COLO668 (cell line): ENCODE data around the gene CPVL.

Source experiments
- DNase-seq: peaks from one replicate; lab custom pipeline; 2025; ENCODE audit not compliant: unreplicated experiment; lab: John Stamatoyannopoulos, UW

CPVL gene

DNA sequence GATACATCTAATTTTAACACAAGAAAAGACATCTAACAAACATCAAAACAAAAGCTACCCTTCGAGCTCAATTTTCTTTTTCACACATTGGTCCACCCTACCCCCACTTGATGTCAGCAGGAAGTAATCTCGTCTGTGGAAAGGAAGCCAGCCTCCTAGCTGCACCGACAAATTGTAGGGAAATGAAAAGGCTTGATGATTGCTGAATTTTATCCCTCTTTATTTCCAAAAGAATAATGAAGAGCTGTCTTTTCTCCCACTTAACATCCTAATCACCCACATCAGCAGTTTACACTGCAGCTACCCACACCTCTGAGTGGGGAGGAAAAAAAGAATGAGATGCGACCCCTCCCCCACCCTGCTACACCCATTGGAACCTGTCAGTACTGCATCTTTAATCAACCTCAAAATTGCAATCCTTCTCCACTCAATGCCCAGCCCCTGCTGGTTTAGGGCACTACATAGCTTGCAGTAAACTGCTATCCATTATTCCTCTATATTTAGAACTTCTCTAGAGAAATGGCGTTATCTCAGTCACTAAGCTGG, 10.6 kb upstream of the CPVL start:
- DNase-seq = no peak

- DNase-seq = no peak
Measured at GRCh38 chr7:29154076-29154475, 7.7 kb upstream of the CPVL start.

DNA sequence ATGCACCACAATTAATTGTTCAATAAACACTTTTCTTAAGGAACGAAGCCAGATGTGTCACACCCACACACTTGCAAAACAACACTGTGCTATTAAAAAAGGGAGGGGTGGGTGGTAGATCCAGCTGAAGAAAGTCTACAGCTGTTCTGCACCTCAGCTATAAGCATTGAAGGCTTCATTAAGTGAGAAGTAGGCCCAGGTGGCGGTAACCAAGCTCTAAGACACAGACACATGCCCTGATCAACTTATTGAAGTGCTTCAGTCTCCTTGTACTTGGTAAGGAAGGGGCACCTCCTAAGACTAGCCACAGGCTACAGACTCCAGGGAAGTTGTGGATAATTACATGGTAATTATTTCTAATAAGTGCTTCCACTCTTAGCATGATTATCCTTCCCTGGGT, 4.5 kb upstream of the CPVL start:
- DNase-seq = no peak

DNA sequence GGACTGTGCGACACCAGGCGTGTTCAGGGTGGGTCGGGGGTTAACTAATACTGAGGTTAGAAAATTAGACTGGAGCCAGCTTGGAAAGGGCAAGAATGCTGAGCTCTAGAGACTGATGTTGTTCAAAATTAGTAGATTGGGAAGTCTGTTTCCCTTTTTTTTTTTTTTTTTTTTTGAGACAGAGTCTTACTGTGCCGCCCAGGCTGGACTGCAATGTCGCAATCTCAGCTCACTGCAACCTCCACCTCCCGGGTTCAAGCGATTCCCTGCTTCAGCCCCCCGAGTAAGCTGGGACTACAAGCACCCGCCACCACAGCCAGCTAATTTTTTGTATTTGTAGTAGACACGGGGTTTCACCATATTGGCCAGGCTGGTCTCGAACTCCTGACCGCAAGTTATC, 2.7 kb upstream of the CPVL start:
- no peak for DNase-seq

- no peak for DNase-seq
Measured at GRCh38 chr7:29147821-29148220, 1.5 kb upstream of the CPVL start.

- DNase-seq = no peak
Measured at GRCh38 chr7:29146888-29147609, 712 bp upstream of the CPVL start.

DNA sequence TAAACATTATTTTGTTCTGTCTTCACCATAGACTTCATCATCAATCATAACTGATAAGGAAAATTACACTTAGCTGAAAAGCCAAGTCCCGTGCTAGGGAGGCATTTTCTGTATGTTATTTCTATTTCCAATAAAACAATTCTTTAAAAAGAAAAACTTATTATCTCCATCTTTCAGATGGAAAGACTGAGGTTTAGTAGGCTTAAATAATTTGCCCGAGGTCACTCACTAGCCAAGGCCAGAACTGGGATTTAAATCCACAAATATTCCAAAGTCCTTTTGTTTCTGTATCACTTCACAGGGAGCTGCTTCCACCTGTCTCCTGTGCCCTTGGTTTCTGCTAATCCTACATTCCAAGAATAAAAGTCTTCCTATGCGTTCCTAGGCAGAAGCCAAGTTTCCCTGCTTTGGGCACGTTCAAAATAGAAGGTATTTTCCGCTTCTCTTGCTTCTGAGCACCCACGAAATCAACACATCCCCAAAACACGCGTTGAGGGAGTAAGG, 732 bp downstream of the CPVL start:
- DNase-seq = no peak

- no peak for DNase-seq
Measured at GRCh38 chr7:29143751-29144150, 2.6 kb downstream of the CPVL start.

GRCh38 chr7:29142021-29142727, 4.2 kb downstream of the CPVL start:
- no peak for DNase-seq

DNA sequence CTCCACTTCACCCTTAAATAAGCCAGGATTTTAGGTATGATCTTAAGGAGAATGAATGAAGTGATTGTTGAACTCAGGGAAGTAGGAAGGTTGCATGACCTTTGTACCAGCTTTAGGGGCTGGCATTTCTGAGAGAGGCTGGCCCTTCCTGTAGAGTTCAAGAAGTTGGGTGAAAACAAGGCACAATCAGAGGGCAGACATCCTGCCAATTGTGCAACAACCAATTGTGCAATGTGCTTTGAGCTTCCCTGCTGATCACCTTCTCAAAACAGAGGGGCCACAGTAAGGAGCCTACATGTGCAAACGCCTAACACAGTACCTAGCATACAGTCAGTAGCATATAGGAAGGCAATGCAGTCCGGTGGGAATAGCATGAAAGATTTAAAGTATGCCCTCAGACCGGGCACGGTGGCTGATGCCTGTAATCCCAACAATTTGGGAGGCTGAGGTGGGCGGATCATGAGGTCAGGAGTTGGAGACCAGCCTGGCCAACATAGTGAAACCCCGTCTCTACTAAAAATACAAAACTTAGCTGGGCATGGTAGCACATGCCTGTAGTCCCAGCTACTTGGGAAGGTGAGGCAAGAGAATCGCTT, 5.4 kb downstream of the CPVL start:
- DNase-seq = no peak

GRCh38 chr7:29139796-29140195, 6.5 kb downstream of the CPVL start:
- no peak for DNase-seq

DNA sequence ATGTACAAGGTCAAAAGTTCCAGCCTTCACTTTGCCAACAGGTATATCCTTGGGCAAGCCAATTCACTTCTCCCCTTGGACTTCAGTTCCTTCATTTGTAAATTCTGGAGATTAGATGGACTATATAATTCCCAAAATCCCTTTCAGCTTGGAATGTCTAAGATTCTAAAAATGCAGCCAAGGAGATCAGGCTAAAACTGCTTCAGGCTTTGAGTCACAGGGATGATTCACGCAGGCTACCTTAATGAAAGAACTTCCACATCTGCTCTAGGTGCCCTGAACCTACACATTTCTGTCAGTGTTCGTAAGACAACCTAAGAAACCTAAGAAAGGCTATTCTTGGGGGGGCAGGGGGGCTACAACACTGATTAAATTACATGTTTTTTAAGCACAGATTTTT, 7.1 kb downstream of the CPVL start:
- DNase-seq = no peak

DNA sequence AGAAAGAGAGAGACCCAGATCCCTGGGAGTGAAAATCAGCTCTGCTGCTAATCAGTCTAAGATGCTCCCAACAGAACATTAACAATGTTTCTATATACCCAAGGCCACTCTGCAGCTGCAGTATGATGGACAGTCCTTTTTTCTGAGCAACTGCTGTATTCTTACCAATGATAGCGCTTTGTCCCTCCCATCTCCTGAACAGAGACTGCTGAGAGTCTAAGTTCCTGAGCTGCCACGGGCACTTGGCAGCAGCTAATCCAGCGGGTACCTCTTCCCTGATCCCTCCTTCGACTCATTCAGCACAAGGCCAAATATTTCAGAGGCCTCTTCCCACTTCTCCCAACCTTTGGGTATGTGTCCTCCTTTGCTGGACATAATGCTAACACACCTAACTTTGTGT, 7.7 kb downstream of the CPVL start:
- DNase-seq = no peak

GRCh38 chr7:29135846-29136245, 10.5 kb downstream of the CPVL start:
- no peak for DNase-seq

DNA sequence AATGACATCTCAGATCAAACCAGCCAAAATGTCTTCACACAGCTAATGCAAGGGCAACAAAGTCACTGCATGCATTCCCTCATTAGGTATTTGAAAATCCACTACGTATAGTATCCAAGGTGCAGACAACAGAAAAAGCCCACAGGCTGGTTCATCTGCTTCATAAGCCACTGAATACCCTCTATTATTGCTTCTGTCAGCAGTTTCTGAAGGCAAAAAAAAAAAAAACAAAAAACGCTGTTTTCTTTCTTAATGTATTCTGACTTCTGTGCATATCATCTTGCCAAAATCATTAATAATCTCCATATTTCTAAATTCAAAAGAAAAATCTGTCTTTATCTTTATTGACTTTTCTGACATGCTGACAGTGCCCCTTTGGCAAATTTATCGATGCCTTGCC, 13.4 kb downstream of the CPVL start:
- no peak for DNase-seq

- DNase-seq = no peak
Measured at GRCh38 chr7:29131678-29132077, 14.7 kb downstream of the CPVL start.

- DNase-seq = no peak
Measured at GRCh38 chr7:29130096-29130495, 16.2 kb downstream of the CPVL start.

- DNase-seq = no peak
Measured at GRCh38 chr7:29127527-29127926, 18.8 kb downstream of the CPVL start.

DNA sequence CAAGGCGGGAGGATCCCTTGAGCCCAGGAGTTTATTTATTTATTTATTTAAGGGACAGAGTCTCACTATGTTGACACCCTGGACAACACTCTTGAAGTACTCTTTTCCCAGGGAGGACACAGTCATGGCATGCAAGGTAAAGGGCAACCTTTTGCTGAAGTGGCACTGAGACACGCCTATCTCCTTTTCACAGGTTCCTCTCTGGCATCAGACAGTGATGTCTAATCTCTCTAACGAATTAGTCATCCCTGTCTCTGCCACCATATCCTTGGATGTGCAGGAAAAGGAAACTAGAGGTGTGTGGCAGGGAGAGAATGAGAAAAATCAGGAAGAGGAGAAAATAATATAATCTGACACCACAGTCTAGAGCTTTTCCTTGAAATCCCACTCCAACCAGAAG, 19.5 kb downstream of the CPVL start:
- no peak for DNase-seq

DNA sequence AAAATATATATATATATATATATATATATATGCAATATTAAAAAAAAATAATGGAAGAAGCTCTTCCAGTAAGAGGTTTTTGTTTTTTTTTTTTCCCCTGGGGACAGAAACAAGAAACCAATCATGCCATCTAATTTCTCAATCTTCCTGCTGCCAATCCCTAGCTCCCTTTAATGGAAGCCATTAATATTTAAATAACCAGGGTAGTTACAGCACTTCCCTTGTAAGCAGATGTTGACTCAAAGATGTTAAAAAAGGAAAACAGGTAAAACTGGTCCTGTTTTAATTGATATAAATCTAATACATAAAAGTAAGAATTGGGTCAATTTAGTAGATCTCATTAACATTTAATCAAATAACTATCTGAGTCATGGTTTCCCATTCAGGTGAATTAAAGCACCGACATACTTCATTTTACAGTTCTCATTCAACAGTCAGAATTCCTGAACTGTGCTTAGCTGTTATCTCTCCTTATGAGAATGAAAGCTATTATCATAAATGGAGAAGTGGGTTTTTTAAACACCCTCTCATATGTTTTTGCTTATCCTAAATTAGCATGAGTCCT, 22.6 kb downstream of the CPVL start:
- no peak for DNase-seq

- no peak for DNase-seq
Measured at GRCh38 chr7:29122759-29123158, 23.6 kb downstream of the CPVL start.

DNA sequence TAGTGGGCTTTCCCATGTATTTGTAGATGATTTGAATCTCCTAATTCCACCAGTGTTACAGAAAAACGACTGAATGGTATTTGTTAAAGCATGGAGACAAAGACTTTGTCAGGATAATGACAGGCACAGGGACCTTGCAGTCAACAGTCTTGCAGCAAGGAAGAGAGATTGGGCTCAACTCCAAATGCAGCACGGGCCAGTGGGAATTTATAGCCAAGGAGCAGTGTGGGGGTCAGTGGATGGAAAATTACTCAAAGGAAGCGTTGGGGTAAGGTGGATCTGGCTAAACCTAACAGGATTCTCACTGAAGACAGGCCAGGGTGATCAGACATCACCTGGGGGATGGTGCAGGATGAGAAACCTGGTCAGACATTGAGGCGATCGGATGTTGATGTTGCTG, 24.3 kb downstream of the CPVL start:
- DNase-seq = no peak
